Measurements from ENCODE around the gene SAT2. TPM values are rescaled to one million over a fixed set of nuclear protein-coding genes. Genes with fewer than 3 reads are reported as not detected.

The SAT2 gene
- total and polyA plus RNA-seq, 10 of the 15 experiments (the other 5 are each of a cell fraction or from before 2014, with no cell fraction given) = 14.6 to 44.0 (median 27.9) TPM

DNA sequence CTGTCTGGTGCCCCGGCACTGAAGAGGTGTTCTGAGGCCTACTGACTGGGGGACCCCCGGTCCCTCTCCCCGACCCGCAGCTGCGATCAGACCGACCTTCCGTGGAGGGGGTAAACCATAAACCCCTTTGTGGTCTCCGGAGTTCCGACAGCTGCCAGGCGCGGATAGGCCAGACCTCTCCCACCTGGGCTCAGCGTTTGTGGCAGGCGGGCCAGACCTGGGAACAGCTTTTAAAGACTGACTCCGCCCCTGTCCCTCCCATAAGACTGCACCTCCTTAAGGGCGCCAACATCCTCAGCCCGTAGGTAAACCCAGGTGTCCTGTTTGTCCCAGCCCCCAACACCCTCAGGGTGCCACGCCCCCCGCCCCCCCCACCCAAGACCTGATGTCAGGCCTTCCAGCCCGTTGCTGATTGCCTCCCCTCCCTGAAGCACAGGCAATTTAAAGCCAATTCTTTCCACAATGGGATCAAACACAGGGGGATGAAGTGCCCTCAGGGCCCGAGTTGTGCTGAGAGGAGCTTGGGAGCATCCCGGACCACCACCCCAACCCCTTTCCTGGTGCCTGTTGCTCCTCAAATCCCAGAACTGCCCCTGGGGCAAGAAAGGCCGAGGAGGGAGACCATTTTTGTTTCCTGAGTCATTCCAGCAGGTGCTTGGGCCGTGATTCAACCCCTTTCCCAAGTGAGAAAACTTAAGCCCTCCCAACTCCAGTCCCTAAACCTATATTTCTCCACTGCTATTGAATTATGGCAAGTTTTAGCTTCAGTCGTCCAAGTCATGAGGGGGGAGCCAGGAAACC is 37.5 kb downstream of the SAT2 start, which contains the start of gene SOX15:
TSS of gene SOX15 (minus strand) at position 204 of the 801 bp plus-strand sequence. CDS start 418 bp downstream, outside the sequence.
- Histone ChIP-seq H4K20me1 (ENCODE audit: control insufficient read depth, insufficient read depth) (no peaks in the 10 kb centered on the region; the same call in 1 of the 2 replicates), H3K9me3 (replicated peaks; ENCODE audit: control insufficient read depth, insufficient read depth, low read length) (no peaks in the 10 kb centered on the region), H3K79me2 (ENCODE audit: control insufficient read depth, insufficient read depth, low read length) (peaks cover 4% of the 10 kb centered on the region), H3K4me2 (ENCODE audit: control insufficient read depth, insufficient read depth) (no peak within 1 kb of the TSS), H3K36me3 (ENCODE audit: control insufficient read depth in 2 of 2, insufficient read depth in 2 of 2, low read length in 1 of 2) (peaks cover 19 to 20% of the 10 kb centered on the region in 2 experiments), H3K4me1 (ENCODE audit: control insufficient read depth, insufficient read depth, low read length) (peaks cover 3% of the 10 kb centered on the region; the same call in 1 of the 2 replicates), H3K27ac (ENCODE audit: control insufficient read depth, insufficient read depth) (no peak within 1 kb of the TSS), H3K4me3 (no peak within 1 kb of the TSS), H3K27me3 (replicated peaks in 1 of 2; ENCODE audit: control insufficient read depth in 2 of 2, insufficient read depth in 2 of 2, low read length in 1 of 2) (no peaks in the 10 kb centered on the region), H2AFZ (ENCODE audit: control insufficient read depth, low read depth, low read length) (no peak within 1 kb of the TSS), H3K9ac (ENCODE audit: control insufficient read depth, insufficient read depth, low read length) (no peak within 1 kb of the TSS)
- ATAC-seq = no peak
- no peak for FAIRE-seq
- in situ Hi-C loops (cut with MboI) = no loop called here
- 78% methylated on average over 21 of the region's 24 CpGs for WGBS (ENCODE audit: insufficient coverage, insufficient replicate concordance, low lambda C conversion rate, missing lambda C conversion rate)
- ChIA-PET RAD21 (ENCODE audit: unreplicated experiment) (interaction anchor here (0.6 to 1.4 kb wide), 7 partner anchors 15 to 400 kb away, joined by 3 to 5 read pairs (median 3); partner anchors contain the start of genes SAT2 and WRAP53), SMC1A (ENCODE audit: uncharacterized antibody, unreplicated experiment) (interaction anchor here (1.0 to 1.6 kb wide), 4 partner anchors 10 to 98 kb away, joined by 3 to 8 read pairs (median 3); partner anchors contain the start of genes CD68, SAT2, TP53 and WRAP53), POLR2A (interaction anchor here (0.7 kb wide), 1 partner anchor 25 kb away, joined by 3 read pairs; no protein-coding TSS in a partner anchor), CTCF (interaction anchor here (0.9 to 2.6 kb wide), 11 partner anchors 9 to 234 kb away, joined by 3 to 14 read pairs (median 6); partner anchors contain the start of genes SENP3, TMEM95, TP53 and WRAP53)
- BruUV-seq (replicated peaks) = no TSS peak
- no peak for DNase-seq (ENCODE audit: low read depth, low spot score)
- TF ChIP-seq KDM1A (IDR thresholded peaks at IDR 0.05; ENCODE audit: borderline replicate concordance) = no peak
- intact Hi-C loops (cut with micrococcal nuclease; ENCODE audit: unreplicated experiment) = no loop called here

- RAD21 ChIA-PET (ENCODE audit: unreplicated experiment) = interaction anchor here (0.6 to 1.4 kb wide), 7 partner anchors 10 to 99 kb away, joined by 3 to 5 read pairs (median 3); partner anchors contain the start of genes CD68, SAT2 and WRAP53
- no peak for DNase-seq (ENCODE audit: low read depth, low spot score)
- Histone ChIP-seq H3K4me1 (ENCODE audit: control insufficient read depth, insufficient read depth, low read length) (peaks cover 3% of the 10 kb centered on the region; the same call in 1 of the 2 replicates), H2AFZ (ENCODE audit: control insufficient read depth, low read depth, low read length) (no peak overlapping the region), H3K27me3 (replicated peaks in 1 of 2; ENCODE audit: control insufficient read depth in 2 of 2, insufficient read depth in 2 of 2, low read length in 1 of 2) (no peaks in the 10 kb centered on the region), H4K20me1 (ENCODE audit: control insufficient read depth, insufficient read depth) (no peaks in the 10 kb centered on the region), H3K79me2 (ENCODE audit: control insufficient read depth, insufficient read depth, low read length) (peaks cover 10% of the 10 kb centered on the region), H3K9ac (ENCODE audit: control insufficient read depth, insufficient read depth, low read length) (no peak overlapping the region), H3K9me3 (replicated peaks; ENCODE audit: control insufficient read depth, insufficient read depth, low read length) (no peaks in the 10 kb centered on the region), H3K4me3 (no peak overlapping the region), H3K36me3 (ENCODE audit: control insufficient read depth in 2 of 2, insufficient read depth in 2 of 2, low read length in 1 of 2) (peaks cover 13 to 19% of the 10 kb centered on the region in 2 experiments), H3K27ac (ENCODE audit: control insufficient read depth, insufficient read depth) (no peak overlapping the region), H3K4me2 (ENCODE audit: control insufficient read depth, insufficient read depth) (no peak overlapping the region)
- CTCF ChIA-PET = interaction anchor here (0.7 to 2.6 kb wide), 14 partner anchors 8 to 233 kb away, joined by 3 to 14 read pairs (median 5); partner anchors contain the start of genes SENP3, TMEM95, TP53 and WRAP53
- FAIRE-seq = no peak
- in situ Hi-C loops (cut with MboI) = no loop called here
- TF ChIP-seq HDAC6 (IDR thresholded peaks at IDR 0.05; ENCODE audit: unreplicated experiment) (no peak), RAD21 (IDR thresholded peaks at IDR 0.05; ENCODE audit: insufficient read depth, low read depth, low read length) (peak; percentile 42), ZNF384 (IDR thresholded peaks at IDR 0.05; ENCODE audit: borderline replicate concordance, low read depth, low read length) (no peak), SMC3 (IDR thresholded peaks at IDR 0.05; ENCODE audit: borderline replicate concordance, low read length) (peak; percentile 66; the same call in 1 of the 2 replicates)
- TF ChIP-seq, protein P1, sequence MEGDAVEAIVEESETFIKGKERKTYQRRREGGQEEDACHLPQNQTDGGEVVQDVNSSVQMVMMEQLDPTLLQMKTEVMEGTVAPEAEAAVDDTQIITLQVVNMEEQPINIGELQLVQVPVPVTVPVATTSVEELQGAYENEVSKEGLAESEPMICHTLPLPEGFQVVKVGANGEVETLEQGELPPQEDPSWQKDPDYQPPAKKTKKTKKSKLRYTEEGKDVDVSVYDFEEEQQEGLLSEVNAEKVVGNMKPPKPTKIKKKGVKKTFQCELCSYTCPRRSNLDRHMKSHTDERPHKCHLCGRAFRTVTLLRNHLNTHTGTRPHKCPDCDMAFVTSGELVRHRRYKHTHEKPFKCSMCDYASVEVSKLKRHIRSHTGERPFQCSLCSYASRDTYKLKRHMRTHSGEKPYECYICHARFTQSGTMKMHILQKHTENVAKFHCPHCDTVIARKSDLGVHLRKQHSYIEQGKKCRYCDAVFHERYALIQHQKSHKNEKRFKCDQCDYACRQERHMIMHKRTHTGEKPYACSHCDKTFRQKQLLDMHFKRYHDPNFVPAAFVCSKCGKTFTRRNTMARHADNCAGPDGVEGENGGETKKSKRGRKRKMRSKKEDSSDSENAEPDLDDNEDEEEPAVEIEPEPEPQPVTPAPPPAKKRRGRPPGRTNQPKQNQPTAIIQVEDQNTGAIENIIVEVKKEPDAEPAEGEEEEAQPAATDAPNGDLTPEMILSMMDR (IDR thresholded peaks at IDR 0.05 in 2 of 3, conservative IDR thresholded peaks at IDR 0.05 in 1 of 3; ENCODE audit: control insufficient read depth in 2 of 3, extremely low read depth in 1 of 3, insufficient read depth in 1 of 3, low read depth in 3 of 3, low read length in 3 of 3) = peak; percentile 55 to 72 (median 65); a peak in 5 of 6 replicates
- ATAC-seq = peak; percentile 86
- POLR2A ChIA-PET = interaction anchor here (0.7 kb wide), 1 partner anchor 26 kb away, joined by 3 read pairs; no protein-coding TSS in a partner anchor
- intact Hi-C loops (cut with micrococcal nuclease; ENCODE audit: unreplicated experiment) = no loop called here
- SMC1A ChIA-PET (ENCODE audit: uncharacterized antibody, unreplicated experiment) = interaction anchor here (0.7 to 1.6 kb wide), 6 partner anchors 10 to 233 kb away, joined by 3 to 8 read pairs (median 3); partner anchors contain the start of genes CD68, SAT2, TP53 and WRAP53
- no TSS peak for BruUV-seq (replicated peaks)
- 65% methylated on average over 41 of the region's 56 CpGs for WGBS (ENCODE audit: insufficient coverage, insufficient replicate concordance, low lambda C conversion rate, missing lambda C conversion rate)
Observed at GRCh38 chr17:7589204-7589868, 38.3 kb downstream of the SAT2 start.

Measured in GM12878 (cell line).